HG03469 (cell line): ENCODE data around the gene ARRB1.

Source experiments
- ATAC-seq: cut with Tn5 transposase; IDR thresholded peaks from one replicate; pipeline ENCODE4 v1.9.1; 2021; ENCODE audit warnings: mild to moderate bottlenecking, moderate library complexity, moderate number of reproducible peaks; ENCODE audit not compliant: unreplicated experiment

Gene ARRB1

GRCh38 chr11:75238595-75239440, 112.6 kb downstream of the ARRB1 start:
- ATAC-seq, result no peak

GRCh38 chr11:75237050-75237449, 114.4 kb downstream of the ARRB1 start:
- no peak for ATAC-seq

- ATAC-seq, result no peak
Measured at GRCh38 chr11:75236062-75236461, 115.4 kb downstream of the ARRB1 start.

GRCh38 chr11:75233754-75234172, 117.7 kb downstream of the ARRB1 start:
- no peak for ATAC-seq

GRCh38 chr11:75230621-75231020, 120.8 kb downstream of the ARRB1 start:
- no peak for ATAC-seq

- ATAC-seq, result no peak
Measured at GRCh38 chr11:75229466-75229865, 122.0 kb downstream of the ARRB1 start.

- ATAC-seq, result no peak
Measured at GRCh38 chr11:75225794-75226193, 125.7 kb downstream of the ARRB1 start.

GRCh38 chr11:75223954-75224643, 127.4 kb downstream of the ARRB1 start:
- ATAC-seq, result no peak

- no peak for ATAC-seq
Measured at GRCh38 chr11:75219869-75220268, 131.6 kb downstream of the ARRB1 start.

GRCh38 chr11:75214843-75215242, 136.6 kb downstream of the ARRB1 start:
- no peak for ATAC-seq

- ATAC-seq, result no peak
Measured at GRCh38 chr11:75214411-75214821, 137.0 kb downstream of the ARRB1 start.
